RPMI7951 (cell line): ENCODE results near the gene SLBP. TPM values are rescaled to one million over a fixed set of nuclear protein-coding genes. Genes with fewer than 3 reads are reported as not detected.
"Not testable (repeated sequence)": the region's sequence is repeated elsewhere in the genome, so short reads cannot be mapped to it uniquely, and the experiment has no call there.

Experiments
- DNase-seq: peaks from one replicate; pipeline ENCODE4 v3.0.0-alpha.2; 2012; ENCODE audit warnings: low read depth
- total RNA-seq: library from RNA; depleted of rRNA; stranded (reverse); fragments of >200 nt; shearing (Covaris generic); gene quantifications from 2 replicates; pipeline ENCODE4 v1.2.3, GENCODE V29; 2014

SLBP gene
- total RNA-seq, 1 experiment from 2014 or later: 93.0 TPM

DNA sequence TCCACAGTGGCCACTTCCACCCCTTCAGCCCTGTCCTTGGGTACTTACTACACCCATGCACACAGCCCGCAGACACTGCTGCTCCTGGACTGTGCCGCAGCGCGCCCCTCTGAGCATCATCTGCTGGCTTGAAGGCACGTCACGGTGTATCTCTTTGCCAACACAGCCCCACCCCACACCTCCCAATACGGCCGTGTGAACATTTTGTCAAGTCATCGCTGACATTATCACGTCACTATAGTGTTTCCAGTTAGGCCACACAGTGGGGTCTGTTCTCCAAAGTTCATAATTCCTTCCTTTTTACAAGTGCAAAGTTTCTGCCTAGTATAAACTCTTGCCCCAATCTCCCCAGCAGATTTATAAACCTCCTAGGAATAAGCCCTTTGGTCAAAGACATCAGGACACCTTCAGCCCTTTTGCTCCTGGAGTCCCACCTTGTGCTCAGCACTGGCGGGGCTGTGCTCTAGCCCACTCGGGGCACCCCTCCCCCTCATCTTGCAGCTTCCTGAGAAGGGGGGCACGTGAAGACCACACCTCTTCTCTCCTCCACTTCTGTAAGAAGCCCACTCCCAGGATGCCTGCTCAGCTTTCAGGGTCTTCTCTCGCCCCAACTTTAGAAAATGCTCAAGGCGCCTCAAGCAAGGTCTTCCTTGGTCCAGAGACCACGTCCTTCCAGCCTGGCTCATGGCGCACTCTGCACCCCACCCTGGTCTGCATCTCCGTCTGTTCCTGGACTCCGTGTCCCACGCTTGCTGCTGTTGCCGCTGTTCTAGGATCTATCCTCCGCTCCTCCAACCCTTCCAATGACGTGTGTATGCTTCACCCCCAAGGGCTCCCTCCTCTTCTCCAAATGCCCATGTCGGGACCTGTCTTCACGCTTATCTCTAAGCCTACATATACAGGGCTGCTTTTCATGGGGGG is 35.3 kb downstream of the SLBP start:
- DNase-seq: no peak

DNA sequence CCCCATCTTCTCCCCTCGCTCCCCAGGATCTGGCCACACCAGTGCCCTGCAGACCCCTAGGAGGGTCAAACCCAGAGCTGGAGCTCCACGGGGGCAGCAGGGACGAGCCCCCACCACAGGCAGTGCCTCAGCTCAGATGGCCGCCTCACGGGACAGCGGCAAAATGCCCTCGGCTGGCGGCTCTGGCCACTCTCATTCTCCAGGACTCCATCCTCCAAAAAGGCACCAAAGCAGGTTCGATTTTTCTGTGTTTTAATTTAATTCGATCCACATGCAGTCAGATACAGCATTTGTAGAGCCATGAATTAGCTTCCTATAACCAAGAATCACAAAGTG is 36.3 kb downstream of the SLBP start:
- no peak for DNase-seq

DNA sequence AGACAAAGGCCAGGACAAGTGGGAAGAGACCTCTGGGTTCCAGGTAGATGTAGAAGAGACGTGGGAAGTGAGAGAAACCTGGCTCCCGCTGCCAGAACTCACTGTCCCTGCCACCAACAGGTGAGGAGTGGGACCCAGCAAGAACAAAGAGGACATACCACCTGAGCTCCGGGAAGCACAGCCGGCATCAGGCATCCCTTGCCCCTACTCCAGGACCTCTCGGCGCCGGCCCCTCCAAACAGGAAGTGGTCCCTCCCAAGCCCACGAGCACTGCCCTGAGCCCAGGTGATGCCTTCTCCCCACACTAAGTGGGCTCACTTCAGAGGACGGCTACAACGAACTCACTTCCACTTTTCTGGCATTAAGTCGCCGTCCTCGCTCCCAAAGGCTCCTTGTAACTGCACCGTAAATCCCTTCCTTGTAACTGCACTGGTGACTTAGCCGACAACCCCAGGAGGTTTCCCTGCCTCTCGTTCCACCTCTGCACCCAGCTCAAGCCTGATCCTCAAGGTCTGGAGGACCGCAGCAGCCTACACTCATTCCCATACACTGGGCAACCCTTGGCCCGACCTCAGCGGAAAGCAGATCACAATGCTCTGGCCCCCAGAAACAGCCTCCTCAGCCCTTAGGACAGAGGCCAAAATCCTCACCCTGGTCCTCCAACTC is 36.9 kb downstream of the SLBP start:
- DNase-seq: no peak

DNA sequence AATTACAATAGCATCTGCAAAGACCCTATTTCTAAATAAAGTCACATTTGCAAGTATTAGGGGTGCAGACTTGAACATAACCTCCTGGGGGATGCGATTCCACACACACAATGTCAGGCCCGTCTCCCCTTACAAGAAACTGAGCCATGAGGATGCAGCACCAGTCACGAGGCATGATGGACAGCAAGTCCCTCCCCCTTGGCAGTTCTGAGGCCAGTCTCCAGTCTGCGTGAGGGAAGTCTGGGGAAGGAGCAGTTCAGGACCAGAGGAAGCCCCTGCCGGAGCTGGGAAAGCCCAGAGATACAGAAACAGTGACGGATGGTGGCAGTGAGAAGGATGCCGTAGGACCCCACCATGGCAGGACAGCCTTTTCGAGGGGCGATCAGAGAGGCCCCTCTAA is 37.4 kb downstream of the SLBP start:
- DNase-seq: no peak

DNA sequence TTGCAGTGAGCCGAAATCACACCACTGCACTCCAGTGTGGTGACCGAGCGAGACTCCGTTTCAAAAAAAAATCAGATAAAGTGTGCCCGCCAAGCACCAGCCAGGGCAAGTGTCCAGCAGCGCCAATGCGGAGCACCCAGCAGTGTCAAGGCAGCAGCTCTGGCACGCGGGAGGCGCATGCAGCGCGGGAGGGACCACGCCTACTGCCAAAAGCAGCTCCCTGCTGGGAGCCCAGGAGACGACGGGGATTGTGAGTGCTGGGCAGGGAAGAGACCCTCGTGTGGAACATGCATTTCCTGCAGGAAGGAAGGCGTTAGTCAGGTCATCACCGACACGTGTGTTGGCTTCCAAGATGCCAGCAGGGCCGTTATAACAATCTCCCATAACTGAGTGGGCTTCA is 38.4 kb downstream of the SLBP start:
- DNase-seq: no peak

DNA sequence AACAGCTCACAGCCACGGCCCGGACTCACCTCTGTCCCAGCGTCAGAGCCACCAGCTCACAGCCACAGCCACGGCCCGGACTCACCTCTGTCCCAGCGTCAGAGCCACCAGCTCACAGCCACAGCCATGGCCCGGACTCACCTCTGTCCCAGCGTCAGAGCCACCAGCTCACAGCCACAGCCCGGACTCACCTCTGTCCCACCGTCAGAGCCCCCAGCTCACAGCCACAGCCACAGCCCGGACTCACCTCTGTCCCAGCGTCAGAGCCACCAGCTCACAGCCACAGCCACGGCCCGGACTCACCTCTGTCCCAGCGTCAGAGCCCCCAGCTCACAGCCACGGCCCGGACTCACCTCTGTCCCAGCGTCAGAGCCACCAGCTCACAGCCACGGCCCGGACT is 41.1 kb downstream of the SLBP start:
- DNase-seq: not testable (repeated sequence)

DNA sequence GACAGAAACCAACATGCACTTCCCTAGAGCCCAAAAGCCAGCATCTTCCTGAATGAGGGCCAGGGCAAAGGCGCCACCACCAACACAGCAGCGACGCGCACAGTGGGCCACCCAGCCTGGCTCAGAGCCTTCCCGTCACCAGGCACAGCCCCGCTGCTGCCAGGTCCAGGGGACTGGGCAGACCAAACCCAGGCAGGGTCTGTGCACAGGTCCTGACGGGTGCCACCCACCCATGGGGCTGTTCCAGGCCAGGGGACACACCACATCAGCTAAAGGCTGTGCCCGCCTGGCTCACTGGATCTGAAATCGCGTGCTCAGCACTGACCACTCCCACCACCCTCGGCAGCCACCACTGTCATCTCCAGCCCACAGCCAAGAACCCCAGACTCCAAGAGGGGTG is 41.8 kb downstream of the SLBP start:
- DNase-seq: no peak

DNA sequence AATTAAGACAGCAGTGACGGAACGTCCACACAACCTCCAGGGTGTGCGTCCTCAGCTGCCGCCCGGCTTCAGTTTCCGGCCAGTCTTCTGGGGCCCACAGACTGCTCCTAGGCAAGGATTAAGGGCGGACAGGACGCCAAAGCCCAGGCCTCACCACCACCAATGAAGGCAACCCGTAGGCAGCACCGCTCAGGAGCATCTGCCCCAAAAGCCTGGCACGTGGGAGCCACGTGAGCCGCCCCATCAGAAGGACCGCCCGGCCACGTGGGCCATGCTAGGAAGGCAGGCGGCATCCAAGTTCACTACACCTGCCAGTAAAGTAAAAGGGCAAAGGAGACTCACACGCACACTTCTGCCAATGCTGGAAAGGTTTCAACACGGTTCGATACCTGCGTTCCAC is 42.3 kb downstream of the SLBP start:
- DNase-seq: no peak

DNA sequence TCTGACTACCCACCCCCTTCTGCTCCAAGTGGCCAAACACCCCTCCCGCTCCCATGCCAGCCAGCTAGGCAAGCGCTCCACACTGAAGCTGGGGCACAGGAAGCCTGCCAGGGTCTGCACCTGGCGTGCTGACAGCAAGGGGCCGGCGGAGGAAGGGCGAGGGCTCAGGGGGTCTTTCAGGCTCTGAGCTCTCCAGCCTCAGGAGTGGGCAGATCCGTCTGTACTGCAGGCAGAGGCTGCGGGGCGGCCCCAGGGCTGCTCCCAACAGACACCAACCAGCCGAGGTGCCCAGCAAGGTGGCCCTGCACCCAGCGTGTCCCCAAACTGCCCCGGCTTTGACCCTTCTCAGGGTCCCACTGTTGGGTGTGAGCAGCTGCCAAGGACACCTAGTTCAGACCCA is 42.8 kb downstream of the SLBP start:
- no peak for DNase-seq

DNA sequence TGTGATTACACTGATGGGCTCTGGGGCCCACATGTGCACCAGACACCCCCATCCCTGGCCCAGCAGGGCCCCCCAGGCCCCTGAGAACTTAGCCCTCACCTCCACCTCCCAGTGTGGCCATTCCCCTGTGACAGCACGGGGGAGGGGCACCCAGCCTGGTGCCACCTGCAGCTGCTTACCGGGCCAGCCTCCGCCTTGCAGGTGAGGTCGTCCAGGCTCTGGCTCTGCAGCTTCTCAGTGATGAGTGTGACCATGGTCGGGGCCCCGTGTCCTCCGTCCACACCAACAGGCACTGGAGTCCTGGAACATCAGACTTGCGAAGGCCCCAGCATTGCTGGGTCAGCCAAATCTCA is 43.7 kb downstream of the SLBP start:
- no peak for DNase-seq

DNA sequence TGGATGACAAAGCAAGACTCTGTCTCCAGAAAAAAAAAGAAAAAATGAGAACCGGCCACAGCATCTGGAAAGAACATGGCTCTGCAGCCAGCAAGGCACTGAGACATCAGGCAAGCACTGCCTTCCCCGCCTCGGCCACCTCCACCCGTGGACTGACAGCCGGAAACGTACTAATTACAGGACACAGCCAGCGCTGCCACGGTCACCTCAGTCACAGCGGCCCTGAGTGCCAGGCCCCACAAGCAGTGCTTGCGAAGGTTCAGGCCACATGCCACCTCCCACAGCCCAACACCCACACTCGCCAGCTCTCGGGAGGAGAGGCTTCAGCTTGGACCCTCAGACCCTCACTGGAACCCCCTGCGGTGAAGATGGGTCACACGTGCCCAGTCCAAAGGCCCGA is 44.8 kb downstream of the SLBP start:
- no peak for DNase-seq

DNA sequence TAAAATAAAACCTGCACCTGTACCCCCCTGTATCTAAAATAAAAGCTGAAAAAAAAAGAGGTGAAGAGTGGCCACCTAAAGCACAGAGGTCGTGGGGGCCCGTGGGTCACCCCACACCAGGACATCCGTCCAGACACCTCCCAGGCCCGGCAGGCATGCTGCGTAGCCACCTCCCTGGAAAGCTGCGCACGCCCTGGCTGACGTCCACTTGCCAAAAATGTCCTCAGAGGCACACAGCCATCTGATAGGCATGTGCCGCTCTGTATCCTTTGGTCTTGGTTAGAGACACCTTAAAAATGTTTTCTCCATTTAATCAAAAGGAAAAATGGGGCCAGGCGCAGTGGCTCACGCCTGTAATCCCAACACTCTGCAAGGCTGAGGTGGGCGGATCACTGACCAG is 45.7 kb downstream of the SLBP start:
- DNase-seq: no peak

DNA sequence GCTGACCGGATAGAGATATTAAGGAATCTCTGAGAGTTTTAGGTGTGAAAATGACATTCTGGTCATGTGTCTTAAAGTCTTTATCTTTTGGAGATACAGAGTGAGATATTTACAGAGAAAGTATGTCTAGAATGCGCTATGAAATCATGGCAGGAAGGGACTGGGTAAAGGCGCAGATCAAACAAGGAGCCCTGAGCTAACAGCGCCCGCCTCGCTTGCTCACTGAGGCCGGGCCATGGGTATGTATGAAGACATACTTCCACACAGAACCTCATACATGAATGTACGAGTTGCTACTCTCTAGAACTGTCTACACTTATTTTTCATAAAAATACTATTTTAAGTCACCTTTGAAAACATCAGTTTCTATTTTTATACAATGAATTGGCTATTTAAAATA is 48.0 kb downstream of the SLBP start:
- DNase-seq: no peak

DNA sequence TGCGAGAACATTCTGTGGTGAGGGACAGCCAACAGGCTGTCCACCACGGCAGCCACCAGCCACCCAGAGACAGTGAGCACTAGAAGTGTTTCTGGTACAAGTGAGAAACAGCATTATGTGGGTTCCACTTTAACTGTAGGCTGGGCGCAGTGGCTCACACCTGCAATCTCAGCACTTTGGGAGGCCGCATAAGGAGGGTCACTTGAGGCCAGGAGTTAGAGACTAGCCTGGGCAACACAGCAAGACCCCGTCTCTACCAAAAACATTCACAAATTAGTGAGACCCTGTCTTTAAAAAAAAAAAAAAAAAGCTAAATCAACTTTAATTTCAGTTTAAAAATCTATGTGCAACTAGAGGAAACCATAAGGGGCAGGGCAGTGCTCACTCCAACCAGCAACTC is 48.6 kb downstream of the SLBP start:
- DNase-seq: no peak

DNA sequence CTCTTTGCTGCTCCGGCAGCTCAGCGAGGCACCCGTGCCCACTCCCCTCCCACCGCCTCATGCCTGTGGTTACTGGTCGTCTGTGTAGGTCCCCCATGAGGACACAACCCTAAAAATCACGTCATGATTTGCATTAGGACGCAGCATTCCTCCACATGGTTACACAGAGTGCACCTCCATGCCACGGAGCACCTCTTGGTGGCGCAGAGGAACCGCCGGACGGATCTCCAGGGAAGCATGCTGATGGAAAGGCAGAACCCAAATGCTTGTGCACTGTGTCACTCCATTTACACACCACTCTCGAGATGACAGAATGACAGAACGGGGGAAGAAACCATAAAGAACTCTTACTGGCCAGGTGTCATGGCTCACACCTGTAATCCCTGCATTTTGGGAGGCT is 50.4 kb downstream of the SLBP start:
- DNase-seq: no peak

DNA sequence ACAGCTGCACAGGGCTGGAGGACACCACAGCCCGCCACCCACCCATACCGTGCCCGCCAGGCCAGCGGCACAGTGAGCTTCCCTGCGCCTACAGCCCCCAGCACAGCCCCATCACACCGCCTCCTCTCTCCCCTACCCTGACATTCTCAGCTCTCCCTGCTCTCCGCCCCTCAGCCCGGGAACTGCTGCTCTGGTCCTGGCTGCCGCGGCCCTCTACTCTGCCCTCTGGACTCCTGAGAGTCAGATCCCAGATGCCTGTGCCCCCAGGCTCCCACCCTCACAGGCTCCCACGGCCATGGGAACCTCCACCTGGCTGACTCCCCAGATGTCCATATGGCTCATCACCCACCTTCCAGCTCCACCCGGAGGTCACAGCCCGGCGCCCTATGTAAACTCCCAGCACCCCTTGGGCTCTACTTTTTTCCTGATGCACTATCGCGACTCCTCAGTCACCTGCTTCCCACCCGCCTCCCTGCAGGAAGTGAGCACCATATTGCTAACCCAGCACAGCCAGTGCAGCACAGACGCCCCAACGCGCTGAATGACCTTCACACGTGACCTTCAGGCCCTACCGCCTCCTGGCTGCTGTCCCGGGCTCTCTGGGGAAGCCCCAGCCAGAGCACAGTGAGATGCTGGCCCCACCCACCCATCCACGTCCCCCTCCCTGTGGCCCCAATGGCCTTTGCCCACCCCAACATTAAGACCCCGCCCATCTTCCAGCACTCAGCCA is 51.0 kb downstream of the SLBP start:
- DNase-seq: no peak

DNA sequence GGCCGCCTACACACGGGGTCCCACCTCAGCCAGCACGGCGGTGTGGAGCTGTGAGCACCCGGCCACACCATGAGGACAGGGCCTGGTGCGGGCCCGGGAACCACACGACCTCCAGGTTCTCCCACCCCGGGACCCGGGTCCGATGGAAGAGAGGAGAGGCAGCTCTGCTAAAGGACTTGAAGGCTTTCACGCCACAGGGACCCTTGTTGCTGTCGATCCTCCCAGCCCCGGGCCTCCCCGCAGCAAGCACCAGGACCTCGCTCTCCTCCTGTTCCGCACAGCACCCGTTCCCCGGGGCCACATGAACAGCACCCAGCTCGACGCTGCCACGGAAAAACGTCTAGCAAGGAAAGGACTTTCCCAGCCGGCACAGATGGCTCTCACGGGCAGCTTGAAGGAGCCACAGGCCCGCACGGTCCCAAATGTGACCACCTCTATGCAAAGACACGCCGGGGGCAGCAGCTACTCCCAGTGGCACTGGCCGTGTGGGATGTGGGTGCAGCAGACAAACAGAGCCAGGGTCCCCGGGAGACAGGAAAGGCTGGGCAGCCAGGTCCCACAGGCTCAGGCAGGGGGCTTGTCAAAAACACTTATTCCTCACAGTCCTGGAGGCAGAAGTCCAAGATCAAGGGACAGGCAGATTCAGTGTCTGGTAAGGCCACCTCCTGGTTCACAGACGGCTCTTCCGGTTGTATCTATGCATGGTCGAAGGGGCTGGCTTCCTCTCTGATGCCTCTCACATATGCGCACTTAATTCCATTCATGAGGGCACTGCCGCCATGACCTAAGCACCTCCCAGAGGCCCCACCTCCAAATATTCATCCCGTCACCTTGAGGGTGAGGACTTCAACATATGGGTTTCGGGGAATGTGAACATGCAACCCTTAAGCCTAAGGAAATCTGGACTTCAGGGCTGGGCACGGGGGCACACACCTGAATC is 52.7 kb downstream of the SLBP start:
- no peak for DNase-seq

DNA sequence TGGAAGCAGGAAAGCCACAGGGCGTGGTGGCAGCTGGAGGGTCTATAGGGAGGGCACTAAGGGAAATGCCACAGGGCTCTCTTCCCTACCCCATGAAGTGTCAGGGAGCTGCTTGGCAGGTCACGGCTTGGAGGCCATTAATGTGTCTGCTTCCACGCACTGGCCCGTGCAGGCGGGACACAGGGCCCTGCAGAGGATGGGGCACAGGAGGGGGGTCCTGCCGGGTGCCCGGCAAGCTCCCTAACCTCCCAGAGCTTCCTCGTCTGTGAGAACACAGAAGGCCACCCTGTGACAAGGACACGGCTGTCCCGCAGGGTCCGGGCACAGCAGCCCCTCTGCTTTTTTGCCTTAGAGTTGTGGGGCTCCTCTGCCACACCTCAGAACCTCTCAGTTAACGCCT is 53.5 kb downstream of the SLBP start:
- no peak for DNase-seq

DNA sequence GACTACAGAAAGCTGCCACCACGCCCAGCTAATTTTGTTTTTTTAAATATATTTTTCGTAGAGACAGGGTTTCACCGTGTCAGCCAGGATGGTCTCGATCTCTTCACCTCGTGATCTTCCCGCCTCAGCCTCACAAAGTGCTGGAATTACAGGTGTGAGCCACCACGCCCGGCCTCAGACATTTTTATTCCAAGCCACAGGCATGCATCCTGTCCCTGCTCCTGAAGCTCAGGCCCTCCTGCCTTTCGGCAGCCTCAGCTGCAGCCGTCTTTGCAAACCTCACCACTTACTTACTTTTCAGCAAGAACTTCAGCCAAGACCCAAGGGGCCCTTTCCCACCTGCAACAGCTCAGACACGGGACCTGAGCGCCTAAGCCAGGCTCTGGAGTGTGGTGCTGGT is 54.0 kb downstream of the SLBP start:
- no peak for DNase-seq

DNA sequence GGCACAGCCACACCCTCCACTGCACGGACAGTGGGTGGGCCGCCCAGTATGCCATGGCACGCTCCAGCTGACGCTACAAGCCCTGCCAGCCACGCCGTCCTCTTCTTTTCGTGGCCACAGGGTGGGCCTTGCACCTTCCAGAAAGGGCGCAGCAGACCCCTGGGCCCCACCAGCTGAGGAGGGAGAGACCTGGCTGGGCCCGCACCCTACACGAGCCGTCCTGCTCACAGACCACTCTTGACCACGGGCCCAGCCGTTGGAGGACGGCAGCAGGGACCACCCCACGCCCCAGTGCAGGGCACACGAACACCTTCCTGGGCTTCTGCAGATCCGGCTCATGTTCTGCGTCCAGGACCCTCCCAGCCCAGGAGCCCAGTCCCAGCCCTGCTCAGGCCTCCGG is 55.1 kb downstream of the SLBP start:
- no peak for DNase-seq

DNA sequence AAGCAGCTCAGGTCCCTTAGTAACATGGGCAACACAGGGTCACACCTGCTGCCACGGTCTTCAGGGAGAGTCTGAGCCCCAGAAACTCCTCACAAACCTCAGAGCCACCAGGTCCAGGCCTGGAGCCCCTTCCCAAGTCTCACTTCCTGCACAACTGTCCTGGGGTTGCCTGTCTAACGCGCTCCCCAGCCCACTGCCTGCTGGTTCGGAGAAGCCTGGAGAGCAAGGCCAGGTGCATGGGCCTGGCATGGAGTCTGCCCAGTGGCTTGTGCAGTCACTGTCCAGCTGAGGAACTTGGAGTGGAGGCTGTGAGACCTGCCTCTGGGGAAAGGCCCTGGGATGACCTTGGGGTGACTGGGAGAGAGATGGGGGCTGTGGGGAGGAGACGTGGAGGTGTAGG is 56.0 kb downstream of the SLBP start:
- no peak for DNase-seq

DNA sequence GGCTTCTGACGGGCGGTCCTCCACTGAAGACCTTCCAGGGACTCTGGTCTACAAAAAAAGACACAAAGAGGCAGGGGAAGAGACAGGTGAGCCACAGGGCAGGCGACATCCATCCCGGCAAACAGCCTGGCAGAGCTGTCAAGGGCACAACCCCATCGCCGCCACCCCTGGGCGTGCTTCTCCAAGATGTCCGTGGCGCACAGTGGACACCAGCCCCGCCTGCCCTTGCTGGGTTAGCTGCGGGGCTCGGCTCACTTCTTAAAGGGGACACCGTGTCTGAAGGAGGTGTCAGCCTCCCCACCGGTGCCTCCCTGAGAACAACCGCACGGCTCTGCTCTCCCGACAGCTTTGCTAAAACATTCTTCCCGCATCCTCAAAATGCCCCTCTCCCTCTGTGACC is 56.4 kb downstream of the SLBP start:
- DNase-seq: no peak
